ENCODE measurements around the gene XRCC6. TPM values are rescaled to one million over a fixed set of nuclear protein-coding genes. Genes with fewer than 3 reads are reported as not detected.
A peak's percentile ranks its signal among the peaks of the same experiment; 100 is the strongest.

The XRCC6 gene
- total and polyA plus RNA-seq, 9 of the 15 experiments (the other 6 are each of a cell fraction or from before 2014, with no cell fraction given) = 151 to 440 (median 318) TPM

DNA sequence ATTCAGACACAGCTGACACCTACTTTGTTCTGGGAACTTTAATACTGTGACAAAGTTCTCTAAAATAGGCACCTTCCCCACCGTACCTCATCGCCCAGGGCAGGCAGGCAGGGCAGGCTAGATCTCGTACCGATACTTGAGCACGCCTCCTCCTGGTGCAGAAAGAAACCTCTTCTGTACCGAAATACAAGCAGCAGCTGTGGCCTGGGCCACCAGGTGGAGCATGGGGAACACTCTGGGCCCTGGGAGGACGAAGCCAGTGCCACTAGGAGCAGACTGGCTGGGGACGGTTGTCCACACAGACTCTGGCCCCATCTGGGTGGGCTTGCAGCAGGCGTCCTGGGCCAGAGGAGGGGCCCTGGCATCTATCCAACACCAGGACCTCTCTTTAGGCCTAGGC is 44.2 kb upstream of the XRCC6 start (continued):
- TF ChIP-seq CUX1 (CRISPR knock-in tag; IDR thresholded peaks at IDR 0.05) = no peak
- TF ChIP-seq AFF4 (CRISPR knock-in tag; IDR thresholded peaks at IDR 0.05) = no peak
- TF ChIP-seq ZNF586 (CRISPR knock-in tag; conservative IDR thresholded peaks at IDR 0.05) = no peak
- no peak for TF ChIP-seq IRF1 (CRISPR knock-in tag; IDR thresholded peaks at IDR 0.05; ENCODE audit: borderline replicate concordance)
- no peak for TF ChIP-seq MED1 (CRISPR knock-in tag; IDR thresholded peaks at IDR 0.05; ENCODE audit: borderline replicate concordance)
- TF ChIP-seq ZNF324 (CRISPR knock-in tag; IDR thresholded peaks at IDR 0.05) = peak; percentile 92
- no peak for TF ChIP-seq PHB2 (IDR thresholded peaks at IDR 0.05; ENCODE audit: low read depth)
- TF ChIP-seq JUN (IDR thresholded peaks at IDR 0.05; ENCODE audit: borderline replicate concordance, low read depth, low read length) = no peak
- TF ChIP-seq JUN (CRISPR knock-in tag; IDR thresholded peaks at IDR 0.05; ENCODE audit: borderline replicate concordance) = no peak
- no peak for TF ChIP-seq RFX1 (IDR thresholded peaks at IDR 0.05)
- peak; percentile 33; the same call in 1 of the 2 replicates for TF ChIP-seq RB1 (IDR thresholded peaks at IDR 0.05; ENCODE audit: low read depth)
- TF ChIP-seq, protein P1, sequence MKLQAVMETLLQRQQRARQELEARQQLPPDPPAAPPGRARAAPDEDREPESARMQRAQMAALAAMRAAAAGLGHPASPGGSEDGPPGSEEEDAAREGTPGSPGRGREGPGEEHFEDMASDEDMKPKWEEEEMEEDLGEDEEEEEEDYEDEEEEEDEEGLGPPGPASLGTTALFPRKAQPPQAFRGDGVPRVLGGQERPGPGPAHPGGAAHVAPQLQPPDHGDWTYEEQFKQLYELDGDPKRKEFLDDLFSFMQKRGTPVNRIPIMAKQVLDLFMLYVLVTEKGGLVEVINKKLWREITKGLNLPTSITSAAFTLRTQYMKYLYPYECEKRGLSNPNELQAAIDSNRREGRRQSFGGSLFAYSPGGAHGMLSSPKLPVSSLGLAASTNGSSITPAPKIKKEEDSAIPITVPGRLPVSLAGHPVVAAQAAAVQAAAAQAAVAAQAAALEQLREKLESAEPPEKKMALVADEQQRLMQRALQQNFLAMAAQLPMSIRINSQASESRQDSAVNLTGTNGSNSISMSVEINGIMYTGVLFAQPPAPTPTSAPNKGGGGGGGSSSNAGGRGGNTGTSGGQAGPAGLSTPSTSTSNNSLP (IDR thresholded peaks at IDR 0.05; ENCODE audit: borderline replicate concordance, low read depth, low read length) = no peak
- no peak for TF ChIP-seq KLF10 (CRISPR knock-in tag; IDR thresholded peaks at IDR 0.05)
- TF ChIP-seq, protein P2, sequence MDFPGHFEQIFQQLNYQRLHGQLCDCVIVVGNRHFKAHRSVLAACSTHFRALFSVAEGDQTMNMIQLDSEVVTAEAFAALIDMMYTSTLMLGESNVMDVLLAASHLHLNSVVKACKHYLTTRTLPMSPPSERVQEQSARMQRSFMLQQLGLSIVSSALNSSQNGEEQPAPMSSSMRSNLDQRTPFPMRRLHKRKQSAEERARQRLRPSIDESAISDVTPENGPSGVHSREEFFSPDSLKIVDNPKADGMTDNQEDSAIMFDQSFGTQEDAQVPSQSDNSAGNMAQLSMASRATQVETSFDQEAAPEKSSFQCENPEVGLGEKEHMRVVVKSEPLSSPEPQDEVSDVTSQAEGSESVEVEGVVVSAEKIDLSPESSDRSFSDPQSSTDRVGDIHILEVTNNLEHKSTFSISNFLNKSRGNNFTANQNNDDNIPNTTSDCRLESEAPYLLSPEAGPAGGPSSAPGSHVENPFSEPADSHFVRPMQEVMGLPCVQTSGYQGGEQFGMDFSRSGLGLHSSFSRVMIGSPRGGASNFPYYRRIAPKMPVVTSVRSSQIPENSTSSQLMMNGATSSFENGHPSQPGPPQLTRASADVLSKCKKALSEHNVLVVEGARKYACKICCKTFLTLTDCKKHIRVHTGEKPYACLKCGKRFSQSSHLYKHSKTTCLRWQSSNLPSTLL (IDR thresholded peaks at IDR 0.05) = no peak
- no peak for TF ChIP-seq HEY1 (CRISPR knock-in tag; IDR thresholded peaks at IDR 0.05; ENCODE audit: borderline replicate concordance)

Data from K562 (cell line).